Measurements from ENCODE around the gene NFXL1.

The NFXL1 gene

DNA sequence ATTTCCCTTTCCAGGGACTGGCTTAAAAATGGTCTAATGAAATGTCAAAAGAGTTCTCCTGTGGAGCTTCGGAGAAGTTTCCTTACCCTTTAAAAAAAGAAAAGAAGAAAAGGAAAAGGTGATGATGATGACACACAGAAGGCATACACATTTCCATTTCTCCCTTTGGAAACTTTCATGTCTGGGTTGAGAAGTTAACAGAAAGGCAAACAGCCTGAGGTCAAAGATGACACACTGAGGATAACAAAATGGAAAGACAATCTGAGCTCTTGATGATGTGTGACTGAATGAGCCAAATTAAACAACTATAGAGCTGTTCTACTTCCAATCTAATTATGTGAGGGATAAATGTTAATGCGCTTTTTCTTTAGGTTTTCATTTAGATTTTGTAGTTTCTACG lies 32.2 kb downstream of the NFXL1 start:
- DNase-seq: no peak

DNA sequence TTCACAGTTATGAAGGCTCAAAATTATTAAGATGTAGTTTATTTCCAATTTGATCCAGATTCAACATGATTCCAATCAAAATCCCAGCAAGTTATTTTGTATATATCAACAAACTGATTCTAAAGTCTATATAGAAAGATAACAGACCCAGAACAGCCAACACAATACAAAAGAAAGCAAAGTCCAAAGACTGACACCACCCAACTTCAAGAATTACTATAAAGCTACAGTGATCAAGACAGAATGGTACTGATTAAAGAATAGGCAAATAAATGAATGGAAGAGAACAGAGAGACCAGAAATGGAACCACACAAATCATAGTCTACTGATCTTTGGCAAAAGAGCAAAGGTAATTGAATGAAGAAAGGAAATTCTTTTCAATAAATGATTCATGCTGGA lies 34.9 kb downstream of the NFXL1 start:
- no peak for DNase-seq

DNA sequence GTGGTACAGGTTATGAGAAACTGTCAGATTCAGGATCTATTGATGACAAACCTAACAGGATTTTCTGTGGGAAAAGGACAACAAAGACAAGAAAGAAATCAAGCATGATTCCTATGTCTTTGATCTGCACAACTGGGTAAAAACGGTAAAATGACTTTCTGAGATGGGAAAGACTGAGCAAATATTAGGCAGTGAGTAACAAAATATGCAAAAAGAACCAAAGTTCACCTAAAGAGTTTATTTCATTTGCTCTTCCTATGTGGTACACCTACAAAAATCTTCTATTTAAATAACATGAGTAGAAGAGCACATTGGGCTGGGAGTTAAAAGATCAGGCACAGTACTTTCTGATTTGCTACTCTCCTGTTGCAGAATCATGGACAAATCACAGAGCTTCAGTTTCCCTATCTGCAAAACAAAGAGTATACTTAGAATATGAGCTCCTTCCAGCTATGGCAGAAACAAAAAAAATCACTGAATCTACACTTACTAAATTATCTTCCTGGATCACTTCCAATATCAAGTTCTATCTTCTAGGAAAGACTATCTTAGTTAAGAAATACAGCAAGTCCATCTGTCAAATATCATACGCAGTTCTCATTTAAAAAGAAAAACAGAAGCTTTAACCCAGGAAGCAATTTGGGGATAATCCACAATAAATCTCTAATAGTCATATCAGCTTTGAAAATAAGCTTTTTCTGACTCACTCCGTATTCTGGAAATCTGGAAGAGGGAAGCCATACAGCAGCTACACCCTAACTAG lies 37.4 kb downstream of the NFXL1 start:
- DNase-seq: no peak

DNA sequence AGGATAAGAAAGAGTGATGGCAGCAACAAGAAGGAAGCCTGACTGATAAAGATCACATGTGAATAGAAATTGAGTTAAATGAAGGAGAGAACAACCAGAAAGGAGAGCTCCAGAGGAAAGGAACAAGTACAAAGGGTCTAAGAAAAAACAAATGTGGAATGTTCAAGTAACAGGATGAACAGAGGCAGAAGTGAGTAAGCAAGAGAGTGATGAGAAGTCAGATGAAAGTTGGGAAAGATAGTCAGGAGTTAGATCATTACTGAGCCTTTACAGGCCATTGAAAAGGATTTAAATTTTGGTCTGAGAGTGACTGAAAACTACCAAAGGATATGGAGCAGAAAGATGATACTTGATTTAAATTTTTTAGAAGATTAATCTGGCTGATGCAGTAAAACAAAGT lies 38.1 kb downstream of the NFXL1 start:
- no peak for DNase-seq

DNA sequence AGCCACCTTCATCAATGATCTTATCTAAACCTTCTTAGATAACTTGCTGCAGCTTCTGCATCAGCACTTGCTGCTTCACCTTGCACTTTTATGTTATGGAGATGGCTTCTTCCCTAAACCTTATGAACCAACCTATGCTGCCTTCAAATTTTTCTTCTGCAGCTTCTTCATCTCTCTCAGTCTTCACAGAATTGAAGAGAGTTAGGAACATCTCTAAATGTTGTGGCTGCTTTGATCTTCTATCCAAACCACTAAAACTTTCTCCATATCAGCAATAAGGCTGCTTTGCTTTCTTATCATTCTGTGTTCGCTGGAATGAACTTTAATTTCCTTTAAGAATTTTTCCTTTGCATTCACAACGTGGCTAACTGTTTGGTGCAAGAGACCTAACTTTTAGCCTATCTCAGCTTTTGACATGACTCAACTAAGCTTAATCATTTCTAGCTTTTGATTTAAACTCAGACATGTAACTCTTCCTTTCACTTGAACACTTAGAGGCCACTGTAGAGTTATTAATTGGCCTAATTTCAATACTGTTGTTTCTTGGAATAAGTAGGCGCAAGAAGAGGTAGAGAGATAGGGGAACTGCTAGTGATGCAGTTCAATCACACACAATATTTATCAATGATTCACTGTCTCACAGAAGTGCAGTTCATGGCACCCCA lies 40.4 kb downstream of the NFXL1 start:
- no peak for DNase-seq

DNA sequence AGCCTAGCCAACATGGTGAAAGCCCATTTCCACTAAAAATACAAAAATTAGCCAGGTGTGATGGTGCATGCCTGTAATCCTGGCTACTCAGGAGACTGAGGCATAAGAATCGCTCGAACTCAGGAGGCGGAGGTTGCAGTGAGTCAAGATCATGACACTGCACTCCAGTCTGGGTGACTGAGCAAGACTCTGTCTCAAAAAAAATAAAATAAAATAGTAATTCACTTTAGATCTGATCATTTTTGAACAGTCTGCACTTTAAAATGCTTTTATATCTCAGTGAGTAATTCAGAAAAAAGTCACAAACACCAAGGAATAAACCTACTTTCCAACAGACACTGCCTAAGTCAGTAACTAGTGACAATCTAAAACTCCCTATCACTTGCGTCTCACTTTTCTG lies 50.9 kb downstream of the NFXL1 start:
- no peak for DNase-seq

DNA sequence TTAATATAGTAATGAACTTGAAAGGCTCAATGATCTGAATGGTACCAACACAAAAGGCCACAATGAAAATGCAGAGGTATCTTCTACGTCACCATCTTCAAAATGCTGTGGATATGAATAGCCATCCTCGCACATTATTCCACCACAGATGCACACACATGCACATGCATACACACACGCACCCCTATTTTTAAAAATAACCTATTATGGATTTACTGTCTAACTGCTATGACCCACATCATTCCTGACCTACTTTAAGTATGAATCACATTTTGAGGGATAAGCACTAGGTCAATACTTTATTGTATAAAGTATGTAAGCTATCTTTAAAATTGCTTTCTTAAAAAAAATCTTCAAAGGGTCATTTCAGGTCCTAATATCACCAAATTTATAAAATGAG lies 52.1 kb downstream of the NFXL1 start:
- no peak for DNase-seq

DNA sequence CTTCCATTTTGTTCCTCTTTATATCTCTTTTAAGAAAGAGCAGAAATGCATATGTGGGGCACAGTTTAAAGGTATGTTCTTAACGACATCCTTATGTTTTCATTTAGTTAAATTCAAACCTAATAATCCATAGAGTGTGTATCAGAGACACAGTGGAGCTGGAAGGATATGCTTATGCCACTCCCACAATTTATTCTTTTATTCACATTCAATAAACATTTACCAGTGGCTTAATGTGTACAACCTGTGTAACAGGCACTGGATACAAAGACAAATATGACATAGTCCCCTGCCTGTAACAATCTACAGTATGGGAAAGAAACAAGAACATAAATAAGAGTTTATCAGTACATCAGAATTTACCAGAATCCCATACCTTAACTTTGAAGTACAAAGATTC lies 54.1 kb downstream of the NFXL1 start:
- no peak for DNase-seq

DNA sequence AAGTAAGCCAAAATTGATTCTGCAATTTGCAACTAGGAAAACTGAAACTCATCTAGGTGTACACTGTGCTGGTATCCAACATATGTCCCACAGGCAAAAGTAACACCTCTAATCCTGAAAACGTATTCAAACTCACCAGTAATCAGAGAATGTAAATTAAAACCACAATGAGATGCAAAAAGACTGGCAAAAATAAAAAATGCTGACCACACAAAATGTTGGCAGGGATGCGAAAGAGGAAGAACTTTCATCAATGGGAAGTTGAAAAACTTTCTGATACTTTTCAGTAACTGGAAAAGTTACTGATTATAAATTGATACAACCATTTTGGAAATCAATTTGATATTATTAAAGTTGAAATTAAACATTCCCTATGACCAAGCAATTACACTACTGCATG lies 56.4 kb downstream of the NFXL1 start:
- DNase-seq: no peak

DNA sequence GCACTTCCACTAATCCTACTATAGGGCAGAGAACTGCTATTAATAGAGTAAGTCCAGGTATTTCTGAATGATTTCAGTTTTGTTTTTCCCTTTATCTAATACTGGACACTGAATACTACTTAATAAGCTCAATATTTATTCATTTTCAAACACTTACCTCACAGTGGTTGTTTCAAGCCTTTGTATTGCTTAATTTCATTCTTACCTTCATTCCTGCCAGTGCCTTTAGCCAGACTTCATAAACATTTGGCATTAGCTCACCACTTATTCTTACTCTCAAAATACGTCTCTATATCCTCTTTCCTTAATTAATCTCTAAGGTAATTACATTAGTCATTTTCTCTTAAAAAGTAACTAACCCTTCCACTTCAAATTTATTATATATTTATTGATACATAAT lies 57.7 kb downstream of the NFXL1 start:
- DNase-seq: no peak

DNA sequence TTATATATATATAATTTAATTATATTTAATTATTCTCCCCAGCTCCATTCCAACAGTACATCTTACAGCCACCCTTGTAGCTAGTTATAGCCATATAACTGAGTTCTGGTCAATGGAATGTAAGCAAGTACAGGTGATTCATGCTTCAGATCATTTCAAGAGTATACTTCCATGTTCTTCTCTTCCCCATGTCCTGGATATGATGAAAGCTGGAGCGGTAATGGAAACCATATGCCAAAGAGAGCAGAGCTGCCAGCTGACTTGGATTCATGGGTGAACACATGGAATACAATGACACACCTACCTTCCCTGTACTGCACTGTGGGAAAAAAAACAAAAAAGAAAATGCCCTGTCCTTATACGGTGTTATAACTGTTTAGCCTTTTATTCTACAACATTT lies 59.0 kb downstream of the NFXL1 start:
- no peak for DNase-seq

DNA sequence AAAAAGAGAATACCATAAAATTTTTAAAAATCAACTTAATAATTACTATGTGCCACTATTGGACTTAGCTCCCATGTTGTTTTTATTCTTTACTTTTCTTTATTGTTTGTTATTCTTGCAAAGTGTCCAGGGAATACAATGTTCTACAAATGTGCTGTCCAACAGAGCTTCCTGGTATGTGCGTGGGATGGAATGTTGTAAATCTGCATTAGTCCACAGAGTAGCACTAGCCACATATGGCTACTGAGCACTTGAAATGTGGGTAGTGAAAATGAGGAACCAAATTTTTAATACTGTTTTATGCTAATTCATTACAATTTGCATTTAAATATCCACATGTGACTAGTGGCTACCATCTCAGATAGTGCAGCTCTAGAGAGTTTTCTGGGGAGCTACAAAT lies 62.2 kb downstream of the NFXL1 start:
- DNase-seq: no peak

DNA sequence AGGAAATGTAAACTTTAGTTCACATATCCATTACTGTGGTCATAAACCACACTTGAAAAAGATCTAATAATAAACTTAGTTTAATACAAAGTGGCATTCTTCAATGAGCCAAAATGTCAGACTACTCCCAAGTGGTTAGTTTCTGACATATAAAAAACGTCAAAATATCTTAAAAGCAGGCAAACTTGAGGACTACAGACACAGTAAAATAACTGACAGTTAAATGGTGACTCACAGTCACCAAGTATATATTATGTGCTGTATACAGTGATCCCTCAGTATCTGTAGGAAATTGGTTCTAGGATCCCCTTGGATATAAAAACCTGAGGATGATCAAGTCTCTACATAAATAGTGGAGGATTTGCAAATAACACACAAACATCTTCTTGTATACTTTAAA lies 64.9 kb downstream of the NFXL1 start:
- no peak for DNase-seq

DNA sequence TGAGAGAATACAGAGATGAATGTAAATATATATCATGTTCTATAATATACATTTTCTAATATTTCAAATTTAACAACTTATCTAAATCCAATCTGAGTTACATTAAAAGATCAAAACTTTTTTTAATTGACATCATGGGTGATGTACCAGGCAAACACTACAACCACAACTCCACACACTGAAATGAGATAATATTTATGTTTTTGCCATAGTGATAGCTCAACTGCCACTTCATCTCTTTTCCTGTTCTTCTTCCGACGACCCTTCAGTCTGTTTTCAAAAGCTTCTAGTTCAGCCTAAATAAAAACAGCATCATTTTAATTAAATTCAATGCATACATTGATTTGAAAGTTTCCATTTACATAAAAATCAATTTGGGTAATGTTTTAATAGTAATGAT lies 66.3 kb downstream of the NFXL1 start:
- DNase-seq: no peak

DNA sequence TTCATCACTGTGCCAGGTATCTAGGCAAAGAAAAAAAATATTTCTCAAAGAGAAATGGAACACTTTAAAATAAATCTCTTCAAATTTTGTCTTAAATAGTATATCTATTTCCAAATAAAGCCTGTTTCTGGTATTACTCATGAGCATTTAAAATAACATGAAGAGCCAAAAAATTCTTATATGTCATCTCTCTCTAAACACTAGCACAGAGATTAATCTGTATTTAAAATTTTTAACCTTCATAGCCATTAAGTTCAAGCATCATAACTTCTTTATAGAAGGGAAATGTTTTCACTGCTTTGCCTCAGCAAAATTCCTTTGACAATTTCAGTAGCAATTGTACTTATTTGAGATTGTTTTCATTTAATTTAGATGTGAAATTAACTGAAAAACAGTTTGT lies 71.4 kb downstream of the NFXL1 start:
- DNase-seq: no peak

DNA sequence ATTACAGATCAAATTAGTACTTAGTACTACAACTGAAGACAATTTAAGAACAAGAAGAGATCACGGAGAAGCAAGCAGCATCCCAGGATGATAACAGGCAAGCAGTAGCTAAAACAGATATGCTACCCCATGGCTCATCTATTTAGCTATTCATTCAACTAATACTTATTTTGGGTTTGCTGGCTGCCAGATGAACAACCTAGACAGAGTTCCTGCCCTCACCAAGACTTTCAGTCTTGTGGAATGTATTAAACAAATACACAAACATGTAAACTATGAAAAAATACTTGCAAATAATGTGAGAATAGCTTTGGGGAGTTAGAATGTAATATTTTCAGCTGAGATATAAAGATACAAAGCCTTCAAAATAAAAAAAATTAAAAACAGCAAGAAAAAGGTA lies 74.1 kb downstream of the NFXL1 start:
- no peak for DNase-seq

DNA sequence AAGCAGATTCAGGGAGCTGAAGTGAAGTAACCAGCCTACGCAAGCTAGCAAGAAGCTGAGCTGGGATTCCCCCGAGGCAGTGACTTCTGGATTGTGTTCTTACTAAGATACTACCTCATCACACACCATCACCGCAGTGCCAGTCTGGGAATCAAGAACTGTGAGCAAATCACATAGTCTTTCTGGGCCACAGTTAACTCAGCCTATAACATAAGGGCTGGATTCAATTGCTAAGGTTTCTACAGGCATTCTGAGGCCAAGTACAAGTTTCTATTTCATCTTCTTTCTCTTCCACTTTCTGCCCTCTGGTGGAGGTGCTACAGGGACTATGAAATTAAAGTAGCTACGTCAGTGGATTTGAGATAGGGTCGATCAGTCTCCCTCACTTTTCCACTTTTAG lies 75.1 kb downstream of the NFXL1 start:
- no peak for DNase-seq

DNA sequence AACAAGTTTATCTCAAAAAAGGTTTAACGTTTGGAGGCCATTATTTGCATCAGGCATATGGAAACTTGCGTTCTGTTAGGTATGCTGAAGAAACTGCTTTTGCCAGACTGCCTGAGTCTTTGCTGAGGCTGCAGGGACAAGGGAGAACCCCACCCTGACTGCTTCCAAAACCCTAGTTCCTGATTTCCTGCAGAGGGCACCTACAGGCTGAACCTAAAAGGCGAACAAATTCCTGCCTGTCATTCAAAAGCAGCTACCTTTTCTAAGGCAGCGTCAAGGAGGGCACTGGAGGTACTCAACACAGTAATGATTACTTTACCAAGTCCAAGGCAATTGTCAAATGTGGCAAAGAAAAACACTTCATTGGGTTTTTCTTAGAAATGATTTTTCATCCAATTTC lies 75.9 kb downstream of the NFXL1 start:
- no peak for DNase-seq

DNA sequence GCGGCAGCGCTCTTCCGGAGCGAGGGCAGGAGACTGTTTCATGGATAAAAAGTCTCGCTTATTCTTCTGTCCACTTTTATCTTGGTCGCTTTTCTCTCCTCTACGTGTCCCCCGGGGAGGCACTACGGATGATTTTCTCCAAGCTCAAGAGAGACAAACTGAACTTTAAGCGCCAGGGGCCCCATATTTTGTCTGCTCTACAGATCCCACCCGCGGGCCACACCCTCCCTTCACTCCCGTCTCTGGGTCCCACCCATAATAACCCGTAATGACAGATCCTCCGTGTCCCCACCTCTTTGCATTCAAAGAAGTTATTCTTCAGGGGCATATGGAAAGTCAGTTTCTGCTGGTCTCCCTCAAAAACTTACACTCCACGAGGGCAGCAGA lies 76.5 kb downstream of the NFXL1 start, which contains the start of gene CORIN:
CORIN (minus strand) TSS at position 160 of the 387 bp plus-strand sequence; CDS start at position 42, 118 bp downstream.
- DNase-seq: no peak

DNA sequence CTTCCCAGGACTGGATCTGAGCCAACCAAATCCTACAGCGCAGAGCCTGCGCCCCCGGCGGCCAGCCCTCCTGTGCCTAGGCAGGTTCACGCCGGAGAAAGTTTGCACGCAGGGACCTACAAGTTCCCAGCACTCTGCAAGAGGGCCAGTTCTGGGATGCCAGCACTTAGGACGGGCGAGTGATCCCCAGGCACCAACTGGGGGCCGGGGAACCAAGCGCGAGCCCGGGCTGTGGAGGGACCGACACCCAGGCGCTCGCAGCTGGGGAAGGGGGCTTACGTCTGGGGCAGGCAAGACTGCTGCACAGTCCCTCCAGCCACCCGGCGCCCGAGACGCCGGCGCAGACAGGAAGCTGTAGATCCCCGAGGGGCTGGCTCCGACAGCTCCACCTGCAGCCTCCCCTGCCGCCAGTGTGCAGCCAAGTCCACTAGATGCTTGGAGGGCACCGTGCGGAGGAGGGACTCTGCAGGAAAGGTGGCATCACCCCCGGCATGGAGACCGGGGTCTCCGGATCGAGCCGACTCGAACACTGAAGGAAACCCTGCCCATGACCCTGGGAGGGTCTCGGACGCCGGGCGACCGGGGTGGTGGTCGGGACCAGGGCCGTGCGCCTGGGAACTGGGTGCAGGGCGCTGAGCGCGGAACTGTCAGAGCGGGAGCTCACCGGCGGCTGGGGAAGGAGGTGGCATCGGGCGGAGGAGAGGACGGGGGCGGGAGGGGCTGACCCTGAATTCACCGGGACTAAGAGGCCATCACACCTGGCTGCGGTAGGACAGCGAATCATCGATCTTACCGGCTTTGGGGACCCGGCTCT lies 77.1 kb downstream of the NFXL1 start:
- DNase-seq: no peak

DNA sequence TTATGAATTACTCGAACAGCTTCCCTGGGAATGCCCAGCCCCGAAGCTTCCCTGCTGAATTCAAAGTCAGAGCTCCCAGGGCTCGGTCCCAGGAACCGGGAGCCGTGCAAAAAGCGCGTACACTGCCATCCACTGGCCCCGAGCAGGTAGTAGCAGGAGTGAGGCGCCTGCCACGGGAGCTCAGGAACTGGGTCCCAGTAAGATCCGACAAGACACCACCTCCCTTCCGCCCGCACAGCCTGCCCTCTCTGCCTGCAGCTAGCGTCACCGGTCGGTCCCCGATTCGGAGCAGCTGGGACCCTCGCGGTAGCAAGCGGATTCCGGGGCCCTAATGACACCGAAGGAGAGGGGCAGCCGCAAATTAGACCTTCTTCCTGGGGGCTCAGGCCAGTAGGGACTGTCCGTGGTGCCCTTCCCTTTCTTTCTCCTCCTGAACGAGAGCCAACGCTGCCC lies 77.7 kb downstream of the NFXL1 start:
- peak; percentile 53 for DNase-seq

DNA sequence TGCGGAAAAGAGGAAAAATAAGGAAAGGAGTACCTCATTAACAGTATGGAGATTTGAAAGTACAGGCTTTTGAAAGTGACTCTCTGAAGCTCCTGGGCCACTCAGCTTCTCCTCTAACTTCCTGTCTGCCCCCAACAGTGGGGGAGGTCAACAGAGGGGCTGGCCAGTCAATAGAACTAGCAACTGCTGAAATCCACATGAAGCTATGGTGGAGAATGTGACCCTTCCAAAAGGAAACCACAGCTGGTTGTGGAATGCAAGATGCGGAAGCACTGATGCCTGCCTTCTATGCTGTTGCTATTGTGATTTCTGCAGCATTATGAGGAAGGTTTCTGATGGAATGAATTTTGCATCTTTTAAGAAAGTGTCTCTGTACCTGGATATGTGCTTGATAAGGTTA lies 78.9 kb downstream of the NFXL1 start:
- DNase-seq: no peak

DNA sequence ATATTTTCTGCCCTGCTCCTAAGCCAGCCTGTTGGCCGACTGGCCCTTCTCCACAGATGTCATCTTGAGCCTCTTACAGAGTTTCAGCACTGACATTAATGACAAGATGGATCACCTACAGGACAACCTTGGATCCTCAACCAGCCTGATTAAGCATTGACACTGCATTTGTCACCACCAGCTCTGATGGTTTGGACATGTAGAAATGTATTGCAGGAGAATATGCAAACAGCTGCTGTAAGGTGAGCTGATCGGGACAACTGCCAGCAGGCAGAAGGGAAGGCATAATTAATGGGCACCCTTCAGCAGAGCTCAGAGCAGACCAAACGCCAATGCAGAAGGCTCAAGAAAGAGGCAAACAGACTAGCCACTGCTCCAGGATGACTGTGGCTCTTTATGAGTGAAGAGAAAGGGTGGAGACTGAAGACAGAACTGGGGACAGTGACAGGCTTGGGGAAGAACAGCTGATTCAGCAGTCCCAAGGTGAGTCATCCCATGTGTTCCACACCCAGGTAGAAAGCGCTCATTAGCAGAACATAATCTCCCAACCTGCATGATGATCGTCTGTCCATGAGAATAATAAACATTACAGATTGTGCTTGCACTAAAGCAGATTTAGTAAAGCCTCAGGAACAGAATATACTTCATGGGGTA lies 83.2 kb downstream of the NFXL1 start:
- DNase-seq: peak; percentile 57

All from NCI-H2029 treated with DMSO at 0.1 percent for 48 hours (cell line).